OCI-LY1 (cell line): ENCODE results near the gene DDO.

Source experiments
- H2AFZ ChIP-seq: fragments of 200-600 bp; sonication (generic), shearing (Covaris generic); 2 replicates; pipeline ENCODE4 v1.6.0; 2014; ENCODE audit warnings: antibody characterized with exemption, mild to moderate bottlenecking, low read length
- H3F3A ChIP-seq: fragments of 200-600 bp; sonication (generic), shearing (Covaris generic); 2 replicates; pipeline ENCODE4 v1.6.0; 2014; ENCODE audit warnings: mild to moderate bottlenecking, antibody characterized with exemption, low read length, moderate library complexity; ENCODE audit not compliant: insufficient read depth
- H3K27ac ChIP-seq: fragments of 200-600 bp; sonication (generic); 2 replicates; pipeline ENCODE4 v1.5.1; 2014; ENCODE audit warnings: low read length, mixed run types, mild to moderate bottlenecking, low read depth; ENCODE audit not compliant: poor library complexity, severe bottlenecking
- H3K27me3 ChIP-seq: fragments of 200-600 bp; sonication (generic); 2 replicates; pipeline ENCODE4 v1.6.0; 2014; ENCODE audit warnings: antibody characterized with exemption, mild to moderate bottlenecking, low read length, moderate library complexity; ENCODE audit not compliant: insufficient read depth
- H3K36me3 ChIP-seq: fragments of 200-600 bp; sonication (generic); 2 replicates; pipeline ENCODE4 v1.6.1; 2014; ENCODE audit warnings: mild to moderate bottlenecking, antibody characterized with exemption, low read length, moderate library complexity, mixed read lengths; ENCODE audit not compliant: insufficient read depth
- H3K4me1 ChIP-seq: fragments of 200-600 bp; sonication (generic); 2 replicates; pipeline ENCODE4 v1.5.1; 2014; ENCODE audit warnings: mild to moderate bottlenecking, low read length, moderate library complexity; ENCODE audit not compliant: insufficient read depth, severe bottlenecking
- H3K4me2 ChIP-seq: fragments of 200-600 bp; sonication (generic), shearing (Covaris generic); 2 replicates; pipeline ENCODE4 v1.6.1; 2014; ENCODE audit warnings: low read length
- H3K4me3 ChIP-seq: fragments of 200-600 bp; sonication (generic); 2 replicates; pipeline ENCODE4 v1.5.1; 2014; ENCODE audit warnings: low read length, low read depth, mild to moderate bottlenecking, mixed read lengths; ENCODE audit not compliant: poor library complexity, severe bottlenecking
- H3K79me2 ChIP-seq: fragments of 200-600 bp; shearing (Covaris generic); 2 replicates; pipeline ENCODE4 v1.6.1; 2016; ENCODE audit warnings: mixed run types, low read length, mixed read lengths; ENCODE audit not compliant: insufficient read depth
- H3K9ac ChIP-seq: fragments of 200-600 bp; sonication (generic), shearing (Covaris generic); 2 replicates; pipeline ENCODE4 v1.6.1; 2014; ENCODE audit warnings: mild to moderate bottlenecking, low read length, mixed read lengths
- H3K9me2 ChIP-seq: fragments of 200-600 bp; sonication (generic), shearing (Covaris generic); 2 replicates; pipeline ENCODE4 v1.6.1; 2014; ENCODE audit warnings: low read depth, mild to moderate bottlenecking, low read length, mixed read lengths
- H3K9me3 ChIP-seq: fragments of 200-600 bp; shearing (Covaris generic); 2 replicates; pipeline ENCODE4 v1.6.1; 2014; ENCODE audit warnings: low read length, mixed read lengths
- H4K20me1 ChIP-seq: fragments of 200-600 bp; sonication (generic), shearing (Covaris generic); 2 replicates; pipeline ENCODE4 v1.6.0; 2016; ENCODE audit warnings: mild to moderate bottlenecking, low read length; ENCODE audit not compliant: insufficient read depth
- EZH2 ChIP-seq: fragments of 200-600 bp; sonication (generic), shearing (Covaris generic); IDR thresholded peaks from 2 replicates; pipeline ENCODE4 v1.8.0; 2017; ENCODE audit warnings: borderline replicate concordance, mixed run types, mild to moderate bottlenecking, antibody characterized with exemption, low read length, moderate library complexity, mixed read lengths
- TF ChIP-seq, protein P1 (sequence below): fragments of 200-600 bp; sonication (generic), shearing (Covaris generic); IDR thresholded peaks from 2 replicates; pipeline ENCODE4 v1.5.1; 2017; ENCODE audit warnings: mild to moderate bottlenecking, antibody characterized with exemption, low read length, moderate library complexity, mixed read lengths

The DDO gene

DNA sequence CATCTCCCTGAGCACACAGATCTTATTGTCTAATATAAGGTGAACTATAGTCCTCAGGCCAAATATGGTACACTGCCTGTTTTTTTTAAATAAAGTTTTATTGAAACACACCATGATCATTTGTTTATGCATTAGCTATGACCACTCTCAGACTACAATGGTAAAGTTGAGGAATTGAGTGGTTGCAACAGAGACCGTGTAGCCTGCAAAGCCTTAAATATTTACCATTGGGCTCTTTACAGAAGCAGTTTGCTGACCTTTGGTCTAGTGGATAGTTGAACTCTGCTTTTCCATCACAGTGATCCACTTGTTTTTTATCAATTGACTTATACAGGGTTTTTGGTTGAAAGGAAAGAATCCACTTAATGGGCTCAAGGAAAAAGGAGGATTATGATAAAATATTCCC is 29.9 kb downstream of the DDO start:
- no peaks in the 10 kb centered on the region for H3K9me2 ChIP-seq
- H3K9me3 ChIP-seq: no peaks in the 10 kb centered on the region
- TF ChIP-seq, protein P1, sequence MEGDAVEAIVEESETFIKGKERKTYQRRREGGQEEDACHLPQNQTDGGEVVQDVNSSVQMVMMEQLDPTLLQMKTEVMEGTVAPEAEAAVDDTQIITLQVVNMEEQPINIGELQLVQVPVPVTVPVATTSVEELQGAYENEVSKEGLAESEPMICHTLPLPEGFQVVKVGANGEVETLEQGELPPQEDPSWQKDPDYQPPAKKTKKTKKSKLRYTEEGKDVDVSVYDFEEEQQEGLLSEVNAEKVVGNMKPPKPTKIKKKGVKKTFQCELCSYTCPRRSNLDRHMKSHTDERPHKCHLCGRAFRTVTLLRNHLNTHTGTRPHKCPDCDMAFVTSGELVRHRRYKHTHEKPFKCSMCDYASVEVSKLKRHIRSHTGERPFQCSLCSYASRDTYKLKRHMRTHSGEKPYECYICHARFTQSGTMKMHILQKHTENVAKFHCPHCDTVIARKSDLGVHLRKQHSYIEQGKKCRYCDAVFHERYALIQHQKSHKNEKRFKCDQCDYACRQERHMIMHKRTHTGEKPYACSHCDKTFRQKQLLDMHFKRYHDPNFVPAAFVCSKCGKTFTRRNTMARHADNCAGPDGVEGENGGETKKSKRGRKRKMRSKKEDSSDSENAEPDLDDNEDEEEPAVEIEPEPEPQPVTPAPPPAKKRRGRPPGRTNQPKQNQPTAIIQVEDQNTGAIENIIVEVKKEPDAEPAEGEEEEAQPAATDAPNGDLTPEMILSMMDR: no peak
- TF ChIP-seq EZH2: no peak
- no peaks in the 10 kb centered on the region for H3K79me2 ChIP-seq
- H3K9ac ChIP-seq: no peak overlapping the region
- no peaks in the 10 kb centered on the region for H3K4me1 ChIP-seq
- no peak overlapping the region for H2AFZ ChIP-seq
- H3K27ac ChIP-seq: no peak overlapping the region
- no peak overlapping the region for H3K4me3 ChIP-seq
- no peak overlapping the region for H3K4me2 ChIP-seq
- H3F3A ChIP-seq: no peaks in the 10 kb centered on the region
- H3K27me3 ChIP-seq: no peaks in the 10 kb centered on the region
- H4K20me1 ChIP-seq: no peaks in the 10 kb centered on the region
- H3K36me3 ChIP-seq: no peaks in the 10 kb centered on the region

DNA sequence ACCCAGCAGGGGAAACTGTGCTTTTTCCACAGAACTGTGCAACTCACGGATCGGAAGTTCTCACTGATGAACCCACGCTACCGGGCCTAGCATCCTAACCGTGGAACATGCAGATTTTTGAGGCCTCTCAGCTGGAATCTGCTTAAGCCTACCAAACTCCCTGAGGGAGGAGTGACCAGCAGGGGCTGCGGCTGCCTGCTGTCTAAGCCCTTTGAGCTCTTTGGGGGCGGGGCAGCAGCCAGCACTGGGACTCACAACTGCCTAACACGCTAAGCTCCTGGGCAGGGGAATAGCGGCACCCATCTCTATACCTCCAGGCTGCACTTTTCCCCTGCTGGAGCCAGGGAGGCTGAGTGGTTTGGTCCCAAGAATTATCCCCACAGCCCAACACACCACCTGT is 36.8 kb downstream of the DDO start:
- H3K9me2 ChIP-seq: no peaks in the 10 kb centered on the region
- H2AFZ ChIP-seq: no peak overlapping the region
- no peak overlapping the region for H3K27ac ChIP-seq
- H3K79me2 ChIP-seq: no peaks in the 10 kb centered on the region
- no peaks in the 10 kb centered on the region for H3K4me1 ChIP-seq
- no peak overlapping the region for H3K4me2 ChIP-seq
- H3K9me3 ChIP-seq: no peaks in the 10 kb centered on the region
- H3K4me3 ChIP-seq: no peak overlapping the region
- H3K36me3 ChIP-seq: no peaks in the 10 kb centered on the region
- H3F3A ChIP-seq: no peaks in the 10 kb centered on the region
- no peaks in the 10 kb centered on the region for H4K20me1 ChIP-seq
- H3K27me3 ChIP-seq: no peaks in the 10 kb centered on the region
- TF ChIP-seq, protein P1: no peak
- no peak for TF ChIP-seq EZH2
- no peak overlapping the region for H3K9ac ChIP-seq

DNA sequence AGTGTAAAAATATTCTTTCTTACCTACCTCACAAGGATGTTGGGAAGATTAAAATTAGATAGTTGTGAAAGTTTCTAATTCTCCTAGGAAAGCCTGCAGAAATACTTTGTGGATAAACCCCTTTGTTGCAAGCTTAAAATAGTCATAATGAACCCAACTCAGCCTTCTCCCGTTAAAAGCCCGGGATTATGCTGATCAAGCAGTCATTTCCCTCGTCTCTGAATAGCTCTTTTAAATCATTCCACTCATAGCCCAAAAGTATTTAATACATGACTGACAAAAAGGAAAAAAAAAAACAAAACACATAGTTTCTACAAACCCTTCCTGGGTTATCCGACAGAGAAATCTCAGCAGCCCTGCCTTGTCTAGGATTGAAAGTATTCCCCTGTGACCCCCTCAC is 46.3 kb downstream of the DDO start:
- H3K27me3 ChIP-seq: no peaks in the 10 kb centered on the region
- no peaks in the 10 kb centered on the region for H3K9me3 ChIP-seq
- no peak overlapping the region for H3K4me3 ChIP-seq
- no peaks in the 10 kb centered on the region for H3K9me2 ChIP-seq
- no peaks in the 10 kb centered on the region for H3F3A ChIP-seq
- no peak overlapping the region for H3K4me2 ChIP-seq
- H4K20me1 ChIP-seq: no peaks in the 10 kb centered on the region
- no peak overlapping the region for H3K9ac ChIP-seq
- no peaks in the 10 kb centered on the region for H3K79me2 ChIP-seq
- no peak overlapping the region for H3K27ac ChIP-seq
- H3K36me3 ChIP-seq: no peaks in the 10 kb centered on the region
- no peak overlapping the region for H2AFZ ChIP-seq
- no peaks in the 10 kb centered on the region for H3K4me1 ChIP-seq
- TF ChIP-seq, protein P1: no peak
- TF ChIP-seq EZH2: no peak
